Thoracic aorta (tissue), 2 donors: ENCODE measurements around the gene TRIM65. TPM values are rescaled to one million over a fixed set of nuclear protein-coding genes. Genes with fewer than 3 reads are reported as not detected.

Experiments used
- ATAC-seq: fragments of 150-250 bp; one replicate; pipeline ENCODE4 v1.8.0; 2017; ENCODE audit warnings: low read depth; ENCODE audit not compliant: insufficient number of reproducible peaks, low FRiP score
- DNase-seq: peaks from one replicate; pipeline ENCODE4 v3.0.0-alpha.2; 2020; ENCODE audit warnings: low spot score
- H3K27ac ChIP-seq, 2 donors: fragments of 200-600 bp; sonication (generic); 1 replicate in 1 of 2; 2 replicates in 1 of 2; pipeline ENCODE4 v1.5.1; 2016; ENCODE audit warnings: mild to moderate bottlenecking in 2 of 2, moderate library complexity in 2 of 2
- H3K27me3 ChIP-seq: fragments of 200-600 bp; sonication (generic); replicated peaks from 2 replicates; pipeline ENCODE4 v1.6.0; 2016; ENCODE audit warnings: mild to moderate bottlenecking; ENCODE audit not compliant: insufficient read depth
- H3K36me3 ChIP-seq: fragments of 200-600 bp; sonication (generic); one replicate; pipeline ENCODE4 v1.5.1; 2016
- H3K4me1 ChIP-seq, 2 donors: fragments of 200-600 bp; sonication (generic); 1 replicate in 1 of 2; 2 replicates in 1 of 2; pipeline versions ENCODE4 v1.5.1 to v1.6.0; 2016; ENCODE audit warnings: low read depth in 2 of 2, mild to moderate bottlenecking in 1 of 2; ENCODE audit not compliant: control insufficient read depth in 1 of 2
- H3K4me3 ChIP-seq: fragments of 200-600 bp; sonication (generic); 2 replicates; pipeline ENCODE4 v1.5.1; 2016; ENCODE audit warnings: mild to moderate bottlenecking
- H3K9me3 ChIP-seq: fragments of 200-600 bp; sonication (generic); 2 replicates; pipeline ENCODE4 v1.5.1; 2016
- total RNA-seq, 2 donors: library from RNA; depleted of rRNA; stranded (reverse); fragments of >200 nt; gene quantifications; one replicate each; pipeline versions ENCODE4 v1.1.0 to v1.2.3, GENCODE V29; 2016
- TF ChIP-seq, protein P1 (sequence below): fragments of 200-600 bp; sonication (generic); IDR thresholded peaks from one replicate; pipeline ENCODE4 v1.5.1; 2019; ENCODE audit warnings: antibody characterized with exemption

Gene TRIM65
- total RNA-seq, 2 donors from 2014 or later: 21.4 to 22.6 TPM

DNA sequence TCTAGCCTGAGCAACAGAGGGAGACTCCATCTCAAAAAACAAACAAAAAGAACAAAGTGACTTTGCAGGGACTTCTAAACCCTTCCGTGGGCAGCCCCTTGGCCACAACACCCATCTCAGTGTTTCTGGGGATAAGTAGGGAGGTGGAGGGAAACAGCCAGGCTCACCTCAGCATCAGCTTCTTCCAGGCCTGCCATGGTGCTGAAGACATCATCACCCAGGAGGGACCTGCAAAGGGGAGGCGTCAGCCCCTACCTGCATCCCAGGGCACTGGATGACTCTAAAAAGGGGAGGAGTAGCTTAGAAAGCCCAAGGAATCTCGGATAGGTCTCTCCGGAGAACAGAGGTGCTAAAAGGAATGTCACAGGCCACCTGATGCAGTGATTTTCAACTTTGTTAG is 34.3 kb upstream of the TRIM65 start:
- H3K4me3 ChIP-seq: no peak overlapping the region
- no peaks in the 10 kb centered on the region for H3K9me3 ChIP-seq
- no peaks in the 10 kb centered on the region for H3K4me1 ChIP-seq
- H3K27ac ChIP-seq: no peak overlapping the region
- DNase-seq (no peak), ATAC-seq (no peak)
- TF ChIP-seq, protein P1, sequence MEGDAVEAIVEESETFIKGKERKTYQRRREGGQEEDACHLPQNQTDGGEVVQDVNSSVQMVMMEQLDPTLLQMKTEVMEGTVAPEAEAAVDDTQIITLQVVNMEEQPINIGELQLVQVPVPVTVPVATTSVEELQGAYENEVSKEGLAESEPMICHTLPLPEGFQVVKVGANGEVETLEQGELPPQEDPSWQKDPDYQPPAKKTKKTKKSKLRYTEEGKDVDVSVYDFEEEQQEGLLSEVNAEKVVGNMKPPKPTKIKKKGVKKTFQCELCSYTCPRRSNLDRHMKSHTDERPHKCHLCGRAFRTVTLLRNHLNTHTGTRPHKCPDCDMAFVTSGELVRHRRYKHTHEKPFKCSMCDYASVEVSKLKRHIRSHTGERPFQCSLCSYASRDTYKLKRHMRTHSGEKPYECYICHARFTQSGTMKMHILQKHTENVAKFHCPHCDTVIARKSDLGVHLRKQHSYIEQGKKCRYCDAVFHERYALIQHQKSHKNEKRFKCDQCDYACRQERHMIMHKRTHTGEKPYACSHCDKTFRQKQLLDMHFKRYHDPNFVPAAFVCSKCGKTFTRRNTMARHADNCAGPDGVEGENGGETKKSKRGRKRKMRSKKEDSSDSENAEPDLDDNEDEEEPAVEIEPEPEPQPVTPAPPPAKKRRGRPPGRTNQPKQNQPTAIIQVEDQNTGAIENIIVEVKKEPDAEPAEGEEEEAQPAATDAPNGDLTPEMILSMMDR: no peak
- H3K27me3 ChIP-seq: no peaks in the 10 kb centered on the region
- no peaks in the 10 kb centered on the region for H3K36me3 ChIP-seq

DNA sequence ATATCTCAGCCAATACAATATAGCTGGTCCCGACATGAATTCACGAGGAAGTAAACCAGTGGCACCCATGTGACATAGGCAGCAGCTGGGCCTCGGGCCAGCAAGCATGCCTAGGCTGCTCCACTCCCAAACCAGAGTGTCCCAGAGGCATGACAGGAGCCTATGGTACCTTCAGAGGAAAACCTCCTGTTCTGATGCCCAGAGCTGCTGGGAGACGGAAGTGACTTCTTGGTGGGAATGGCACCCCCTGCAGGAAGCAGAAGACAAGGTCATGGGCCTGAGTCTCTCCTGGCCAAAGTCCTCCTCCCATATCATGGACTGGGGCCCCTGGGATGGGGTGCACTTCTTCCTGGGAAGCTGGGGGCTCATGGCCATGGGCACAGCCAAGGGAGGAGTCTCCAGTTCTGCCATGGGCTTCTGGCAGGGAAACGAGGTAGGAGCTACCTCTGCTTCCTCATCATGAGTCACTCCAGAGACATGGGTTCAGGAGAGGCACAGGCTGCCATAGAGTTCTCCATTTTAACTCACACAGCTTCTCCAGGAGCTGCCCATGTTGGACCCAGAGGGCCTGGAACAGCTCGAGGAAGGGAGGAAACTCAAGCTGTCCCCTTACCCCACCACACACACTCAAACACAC is 30.7 kb upstream of the TRIM65 start:
- H3K4me1 ChIP-seq: no peaks in the 10 kb centered on the region
- H3K9me3 ChIP-seq: no peaks in the 10 kb centered on the region
- H3K36me3 ChIP-seq: peaks cover 7% of the 10 kb centered on the region
- H3K4me3 ChIP-seq: no peak overlapping the region
- TF ChIP-seq, protein P1: no peak
- no peak for DNase-seq
- H3K27ac ChIP-seq: no peak overlapping the region
- ATAC-seq: no peak
- no peaks in the 10 kb centered on the region for H3K27me3 ChIP-seq

DNA sequence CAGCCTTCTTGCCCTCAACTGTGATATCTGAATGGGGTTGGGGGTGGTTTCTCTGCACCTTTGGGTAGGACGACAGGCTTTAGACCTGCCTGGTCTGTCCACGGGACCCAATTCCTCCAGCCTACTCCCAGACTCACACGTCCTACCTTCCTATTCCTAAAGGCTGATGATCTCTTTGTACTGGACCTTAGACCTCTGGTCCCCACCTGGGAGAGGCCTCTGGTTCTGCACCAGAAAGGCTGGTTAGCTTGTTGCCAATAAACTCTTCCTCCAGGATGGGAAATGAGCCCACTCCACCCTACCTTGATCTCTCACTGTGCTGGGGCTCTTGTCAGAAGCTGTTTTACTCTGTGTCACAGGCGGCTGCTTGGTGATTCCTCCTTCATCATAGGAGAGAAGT is 29.7 kb upstream of the TRIM65 start:
- Histone ChIP-seq H3K27me3 (no peaks in the 10 kb centered on the region), H3K4me3 (no peak overlapping the region), H3K27ac (no peak overlapping the region), H3K9me3 (no peaks in the 10 kb centered on the region), H3K4me1 (no peaks in the 10 kb centered on the region), H3K36me3 (peaks cover 7% of the 10 kb centered on the region)
- ATAC-seq (no peak), DNase-seq (no peak)
- TF ChIP-seq, protein P1: no peak

DNA sequence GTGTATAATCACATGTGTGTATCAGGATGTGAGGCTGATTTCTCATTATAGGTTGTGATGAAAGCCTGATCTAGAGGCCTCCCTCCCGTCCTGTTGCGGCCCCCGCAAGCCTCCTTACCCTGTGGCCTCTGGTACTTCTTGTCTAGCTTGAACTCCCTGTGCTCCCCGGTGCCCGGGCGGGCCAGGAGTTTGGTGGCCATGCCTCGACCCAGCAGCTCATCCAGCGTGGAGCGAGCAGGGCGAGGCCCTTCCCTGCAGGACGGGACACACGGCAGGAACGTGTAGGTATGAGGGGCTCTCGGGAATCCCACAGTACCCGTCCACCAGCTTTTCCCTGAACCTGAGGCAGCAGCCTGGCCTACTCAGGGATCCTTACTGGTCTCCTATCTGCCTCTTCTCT is 29.2 kb upstream of the TRIM65 start:
- Histone ChIP-seq H3K4me3 (no peak overlapping the region), H3K9me3 (no peaks in the 10 kb centered on the region), H3K4me1 (no peaks in the 10 kb centered on the region), H3K27me3 (no peaks in the 10 kb centered on the region), H3K27ac (no peak overlapping the region), H3K36me3 (peaks cover 7% of the 10 kb centered on the region)
- no peak for DNase-seq
- no peak for ATAC-seq
- TF ChIP-seq, protein P1: no peak

DNA sequence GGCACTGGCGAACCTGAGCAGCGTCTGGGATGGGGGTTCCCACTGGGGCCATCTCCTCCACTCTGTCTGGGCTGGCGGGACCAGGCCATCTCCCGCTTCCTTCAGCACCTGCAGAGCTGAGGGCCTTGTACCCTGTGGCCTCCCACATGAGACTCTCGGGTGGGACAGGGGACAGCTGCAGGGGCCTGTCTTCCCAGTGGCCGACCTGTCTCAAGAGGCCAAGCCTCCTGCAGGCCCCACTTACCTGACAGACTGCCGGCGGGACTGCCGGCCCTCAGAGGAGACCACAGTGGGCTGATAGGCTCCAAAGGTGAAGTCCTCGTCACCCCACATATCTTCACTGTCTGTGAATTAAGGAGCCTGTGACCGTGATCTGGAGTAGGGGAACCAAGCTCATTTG is 28.4 kb upstream of the TRIM65 start:
- H3K27me3 ChIP-seq: no peaks in the 10 kb centered on the region
- no peaks in the 10 kb centered on the region for H3K4me1 ChIP-seq
- H3K9me3 ChIP-seq: no peaks in the 10 kb centered on the region
- ATAC-seq (no peak), DNase-seq (no peak)
- TF ChIP-seq, protein P1: no peak
- no peak overlapping the region for H3K27ac ChIP-seq
- H3K4me3 ChIP-seq: no peak overlapping the region
- peaks cover 7% of the 10 kb centered on the region for H3K36me3 ChIP-seq
